ENCODE measurements around the gene RNF222. TPM values are rescaled to one million over a fixed set of nuclear protein-coding genes. Genes with fewer than 3 reads are reported as not detected.

RNF222 gene
- total and polyA plus RNA-seq, 10 of the 15 experiments (the other 5 are each of a cell fraction or from before 2014, with no cell fraction given), result not detected

DNA sequence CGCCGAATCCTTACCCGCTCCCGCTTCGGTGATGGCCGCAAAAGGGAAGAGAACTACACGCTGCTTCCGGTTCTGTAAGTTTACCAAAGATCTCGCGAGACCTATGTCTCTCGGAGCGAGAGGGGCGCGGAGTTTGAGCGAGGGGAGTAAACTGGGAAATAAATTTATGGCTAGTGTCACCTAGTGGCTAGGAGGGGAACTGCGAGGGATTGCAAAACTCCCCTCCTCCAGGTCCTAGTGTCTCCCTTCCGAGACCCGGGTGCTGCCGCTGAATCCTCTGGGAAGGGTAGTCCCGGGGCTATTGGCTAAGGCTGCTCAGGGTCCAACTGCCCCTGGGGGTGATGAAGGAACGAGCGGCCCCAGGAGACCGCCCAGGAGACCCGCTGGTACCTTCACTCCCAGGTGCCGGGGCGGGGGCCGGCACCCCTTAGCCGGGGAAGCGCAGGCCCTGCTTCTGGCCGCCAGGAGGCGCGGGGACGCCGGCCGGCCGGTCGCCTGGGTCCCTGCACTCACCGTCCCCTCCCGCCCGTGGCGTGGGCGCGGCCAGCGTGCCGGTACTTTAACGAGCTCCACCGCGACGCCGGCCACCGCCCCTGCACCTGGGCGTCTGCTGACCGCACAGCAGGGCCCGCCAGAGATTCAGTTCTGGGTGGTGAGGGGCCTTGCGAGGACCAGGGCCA lies 14.3 kb downstream of the RNF222 start, which contains the start of gene RPL26 (continued):
- peak; percentile 63 for TF ChIP-seq E2F8 (IDR thresholded peaks at IDR 0.05; ENCODE audit: low read depth, partially characterized antibody)
- peak; percentile 36; the same call in 1 of the 2 replicates for TF ChIP-seq RAD21 (IDR thresholded peaks at IDR 0.05; ENCODE audit: insufficient read depth, low read depth, low read length)
- TF ChIP-seq YY1 (IDR thresholded peaks at IDR 0.05; ENCODE audit: low read depth, low read length), result peak; percentile 95; the same call in 1 of the 2 replicates
- TF ChIP-seq IRF5 (IDR thresholded peaks at IDR 0.05; ENCODE audit: borderline replicate concordance), result peak; percentile 84
- no peak; the same call in 1 of the 2 replicates for TF ChIP-seq IRF4 (IDR thresholded peaks at IDR 0.05; ENCODE audit: low read depth, low read length)
- TF ChIP-seq HDAC2 (IDR thresholded peaks at IDR 0.05), result no peak
- TF ChIP-seq SUZ12 (IDR thresholded peaks at IDR 0.05; ENCODE audit: unreplicated experiment), result no peak
- TF ChIP-seq STAT1 (conservative IDR thresholded peaks at IDR 0.05), result no peak; the same call in 1 of the 2 replicates
- TF ChIP-seq SRF (IDR thresholded peaks at IDR 0.05; ENCODE audit: low read depth in 2 of 2, low read length in 2 of 2), result peak; percentile 72 to 82
- peak; percentile 99 for TF ChIP-seq POLR2AphosphoS5 (IDR thresholded peaks at IDR 0.05; ENCODE audit: low read length)
- TF ChIP-seq, protein P1, sequence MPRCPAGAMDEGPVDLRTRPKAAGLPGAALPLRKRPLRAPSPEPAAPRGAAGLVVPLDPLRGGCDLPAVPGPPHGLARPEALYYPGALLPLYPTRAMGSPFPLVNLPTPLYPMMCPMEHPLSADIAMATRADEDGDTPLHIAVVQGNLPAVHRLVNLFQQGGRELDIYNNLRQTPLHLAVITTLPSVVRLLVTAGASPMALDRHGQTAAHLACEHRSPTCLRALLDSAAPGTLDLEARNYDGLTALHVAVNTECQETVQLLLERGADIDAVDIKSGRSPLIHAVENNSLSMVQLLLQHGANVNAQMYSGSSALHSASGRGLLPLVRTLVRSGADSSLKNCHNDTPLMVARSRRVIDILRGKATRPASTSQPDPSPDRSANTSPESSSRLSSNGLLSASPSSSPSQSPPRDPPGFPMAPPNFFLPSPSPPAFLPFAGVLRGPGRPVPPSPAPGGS (IDR thresholded peaks at IDR 0.05; ENCODE audit: borderline replicate concordance, insufficient read depth, low read depth, low read length, poor library complexity, severe bottlenecking), result peak; percentile 15
- no peak for TF ChIP-seq EZH2 (IDR thresholded peaks at IDR 0.05; ENCODE audit: borderline replicate concordance, control insufficient read depth, low read depth, low read length)
- TF ChIP-seq SREBF2 (IDR thresholded peaks at IDR 0.05; ENCODE audit: low read length), result no peak
- TF ChIP-seq BHLHE40 (IDR thresholded peaks at IDR 0.05; ENCODE audit: borderline replicate concordance in 1 of 2, low read depth in 2 of 2, low read length in 1 of 2), result peak; percentile 72 to 92
- TF ChIP-seq NFYB (IDR thresholded peaks at IDR 0.05; ENCODE audit: insufficient read depth, low read depth, low read length), result no peak
- TF ChIP-seq, protein P2, sequence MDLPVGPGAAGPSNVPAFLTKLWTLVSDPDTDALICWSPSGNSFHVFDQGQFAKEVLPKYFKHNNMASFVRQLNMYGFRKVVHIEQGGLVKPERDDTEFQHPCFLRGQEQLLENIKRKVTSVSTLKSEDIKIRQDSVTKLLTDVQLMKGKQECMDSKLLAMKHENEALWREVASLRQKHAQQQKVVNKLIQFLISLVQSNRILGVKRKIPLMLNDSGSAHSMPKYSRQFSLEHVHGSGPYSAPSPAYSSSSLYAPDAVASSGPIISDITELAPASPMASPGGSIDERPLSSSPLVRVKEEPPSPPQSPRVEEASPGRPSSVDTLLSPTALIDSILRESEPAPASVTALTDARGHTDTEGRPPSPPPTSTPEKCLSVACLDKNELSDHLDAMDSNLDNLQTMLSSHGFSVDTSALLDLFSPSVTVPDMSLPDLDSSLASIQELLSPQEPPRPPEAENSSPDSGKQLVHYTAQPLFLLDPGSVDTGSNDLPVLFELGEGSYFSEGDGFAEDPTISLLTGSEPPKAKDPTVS (IDR thresholded peaks at IDR 0.05; ENCODE audit: low read depth, low read length), result no peak
- no peak for TF ChIP-seq BCLAF1 (IDR thresholded peaks at IDR 0.05)
